K562 (cell line): ENCODE results near the gene SH3BGRL2. TPM values are rescaled to one million over a fixed set of nuclear protein-coding genes. Genes with fewer than 3 reads are reported as not detected.

Experiments
- ATAC-seq: fragments of 200-7000 bp; cut with Tn5 transposase; 3 replicates; pipeline ENCODE4 v1.9.1; 2020; ENCODE audit warnings: moderate library complexity
- BruUV-seq: library from RNA; stranded (reverse); fragments of 400-500 nt; replicated peaks from 2 replicates; lab custom pipeline; 2021; lab: Mats Ljungman, UMichigan
- CTCF ChIA-PET: fragments of 300-600 bp; formaldehyde crosslinking; extraction: SDS; loops from one replicate; lab custom pipeline; 2021; ENCODE audit warnings: low intra/inter-chr PET ratio; lab: Yijun Ruan, JAX
- POLR2A ChIA-PET: fragments of 300-600, 350-650 bp; sonication (Branson Sonifier 250); formaldehyde crosslinking; extraction: SDS; loops from one replicate; lab custom pipeline; 2021; ENCODE audit warnings: antibody characterized with exemption, inconsistent platforms; lab: Yijun Ruan, JAX
- DNase-seq, 4 experiments: peaks; one replicate each; pipeline versions ENCODE4 v3.0.0 to v3.0.0-alpha.2; 2011 to 2018; ENCODE audit warnings: low spot score in 3 of 4, mixed read lengths in 3 of 4; ENCODE audit errors: extremely low read depth in 1 of 4
- FAIRE-seq: peaks from 2 replicates; lab custom pipeline; 2011; peaks lifted over from hg19 to GRCh38; lab: Jason Lieb, UNC
- H2AFZ ChIP-seq: 2 replicates; pipeline ENCODE4 v1.6.0; 2011; ENCODE audit warnings: low read depth, low read length, control low read depth, inconsistent platforms
- H3K27ac ChIP-seq: fragments of 200-600 bp; 3 replicates; pipeline ENCODE4 v1.8.0; 2011; ENCODE audit warnings: low read depth, mild to moderate bottlenecking, control low read depth, inconsistent platforms, low read length, moderate library complexity, mixed read lengths; ENCODE audit errors: extremely low read depth
- H3K27me3 ChIP-seq, 2 experiments: fragments of 300-600 bp in 1 of 2; 2 replicates in 1 of 2; 3 replicates in 1 of 2; pipeline versions ENCODE4 v1.6.0 to v1.8.0; 2011; ENCODE audit warnings: inconsistent platforms in 2 of 2, low read length in 2 of 2, mild to moderate bottlenecking in 1 of 2, mixed read lengths in 1 of 2, moderate library complexity in 1 of 2; ENCODE audit not compliant: control insufficient read depth in 2 of 2, insufficient read depth in 2 of 2
- H3K36me3 ChIP-seq: fragments of 300-600 bp; 3 replicates; pipeline ENCODE4 v1.8.0; 2011; ENCODE audit warnings: mild to moderate bottlenecking, low read length, inconsistent platforms; ENCODE audit not compliant: control insufficient read depth, insufficient read depth
- H3K4me1 ChIP-seq, 2 experiments: fragments of 200-600 bp in 1 of 2; replicated peaks in 1 of 2; 2 replicates in 1 of 2; 3 replicates in 1 of 2; pipeline versions ENCODE4 v1.5.1 to v1.8.0; 2011; ENCODE audit warnings: inconsistent platforms in 2 of 2, low read length in 2 of 2, mild to moderate bottlenecking in 1 of 2, mixed read lengths in 1 of 2, moderate library complexity in 1 of 2; ENCODE audit not compliant: control insufficient read depth in 2 of 2, insufficient read depth in 2 of 2
- H3K4me2 ChIP-seq: 2 replicates; pipeline ENCODE4 v1.6.1; 2011; ENCODE audit warnings: low read length, control low read depth, inconsistent platforms, mixed read lengths; ENCODE audit not compliant: insufficient read depth
- H3K4me3 ChIP-seq: fragments of 200-600 bp; sonication (generic), shearing (Covaris generic); 2 replicates; pipeline ENCODE4 v1.5.1; 2016; ENCODE audit warnings: control low read depth, inconsistent platforms
- H3K79me2 ChIP-seq: fragments of 200-600 bp; 3 replicates; pipeline ENCODE4 v1.8.0; 2011; ENCODE audit warnings: low read length, inconsistent platforms; ENCODE audit not compliant: control insufficient read depth, insufficient read depth
- H3K9ac ChIP-seq, 2 experiments: 2 replicates each; pipeline versions ENCODE4 v1.6.0 to v1.6.1; 2011; ENCODE audit warnings: low read depth in 2 of 2, low read length in 2 of 2, control low read depth in 1 of 2, inconsistent platforms in 1 of 2, mild to moderate bottlenecking in 1 of 2, mixed read lengths in 1 of 2; ENCODE audit not compliant: insufficient read depth in 1 of 2
- H3K9me1 ChIP-seq: one replicate; pipeline ENCODE4 v1.6.0; 2011; ENCODE audit warnings: inconsistent platforms, mild to moderate bottlenecking, low read length, moderate library complexity; ENCODE audit not compliant: control insufficient read depth, insufficient read depth
- H3K9me3 ChIP-seq: replicated peaks from 2 replicates; pipeline ENCODE4 v1.5.1; 2011; ENCODE audit warnings: low read depth, low read length, inconsistent platforms; ENCODE audit not compliant: control insufficient read depth, insufficient read depth
- H4K20me1 ChIP-seq: replicated peaks from 2 replicates; pipeline ENCODE4 v1.6.1; 2011; ENCODE audit warnings: low read length, inconsistent platforms, mixed read lengths; ENCODE audit not compliant: control insufficient read depth, insufficient read depth
- C11orf30 ChIP-seq: fragments of 450-650 bp; IDR thresholded peaks from 2 replicates; pipeline ENCODE4 v1.6.1; 2016; ENCODE audit warnings: low read depth, mild to moderate bottlenecking
- KDM5B ChIP-seq: fragments of 200-600 bp; sonication (generic); IDR thresholded peaks from 2 replicates; pipeline ENCODE4 v1.6.1; 2012; ENCODE audit warnings: low read depth, mild to moderate bottlenecking, moderate library complexity, low read length, control low read depth, inconsistent platforms; ENCODE audit not compliant: insufficient replicate concordance
- MAFF ChIP-seq: IDR thresholded peaks from 2 replicates; pipeline ENCODE4 v1.6.1; 2012; ENCODE audit warnings: low read length, improper control_type of control experiment
- MAFG ChIP-seq: fragments of 450-650 bp; conservative IDR thresholded peaks from 2 replicates; pipeline ENCODE4 v1.6.1; 2016; ENCODE audit warnings: missing genetic modification characterization, missing compliant biosample characterization
- MAFK ChIP-seq: IDR thresholded peaks from 2 replicates; pipeline ENCODE4 v1.6.1; 2011; ENCODE audit warnings: low read length, improper control_type of control experiment
- MXD1 ChIP-seq: fragments of 250-450 bp; sonication (Bioruptor Pico); IDR thresholded peaks from 2 replicates; pipeline ENCODE4 v1.8.0; 2021; ENCODE audit warnings: borderline replicate concordance, mild to moderate bottlenecking, moderate library complexity; ENCODE audit not compliant: poor library complexity, severe bottlenecking
- PPARD ChIP-seq: fragments of 250-450 bp; sonication (Bioruptor Pico); IDR thresholded peaks from 2 replicates; pipeline ENCODE4 v1.8.0; 2022; ENCODE audit warnings: inconsistent platforms, mild to moderate bottlenecking, moderate library complexity
- SMARCB1 ChIP-seq: IDR thresholded peaks from 2 replicates; pipeline ENCODE4 v1.6.1; 2011; ENCODE audit warnings: improper control_type of control experiment, low read depth; ENCODE audit not compliant: insufficient read length
- SNRNP70 ChIP-seq: fragments of 200-400 bp; formaldehyde crosslinking; optimal IDR thresholded peaks from 2 replicates; pipeline ENCODE3; 2017; ENCODE audit warnings: low read depth, low read length
- ZNF174 ChIP-seq: fragments of 250-450 bp; sonication (Bioruptor Pico); IDR thresholded peaks from 2 replicates; pipeline ENCODE4 v1.4.0; 2020; ENCODE audit warnings: mild to moderate bottlenecking
- ZNF316 ChIP-seq: fragments of 450-650 bp; IDR thresholded peaks from 2 replicates; pipeline ENCODE4 v1.6.1; 2016
- WGBS: fragments of 100-300 bp; shearing (Covaris generic); methylation state at CpG from one replicate; pipeline ENCODE4 v1.1.6; 2016; ENCODE audit warnings: low coverage, mixed read lengths; ENCODE audit not compliant: insufficient coverage; ENCODE audit errors: missing lambda C conversion rate; 5-methylcytosine and 5-hydroxymethylcytosine counted together
- in situ Hi-C: fragments of 300-500 bp; cut with MboI; formaldehyde crosslinking; loops from 4 replicates; pipeline ENCODE4 v1.15.0; 2018; ENCODE audit warnings: inconsistent platforms, mixed read lengths
- intact Hi-C: fragments of 100-400 bp; cut with micrococcal nuclease; formaldehyde crosslinking; loops from 2 replicates; pipeline ENCODE4 v1.14.2; 2022
- polyA plus RNA-seq, 8 experiments: library from polyadenylated mRNA; depleted of rRNA in 4 of 8; stranded (reverse) in 5 of 8; unstranded in 3 of 8; fragments of >200 nt; fragmentation: Nextera tagmentation in 2 of 8; fragmentation: Illumina TruSeq in 1 of 8; extraction: Ambion mirVana in 2 of 8; extraction: Trizol in 1 of 8; gene quantifications; 2 replicates each; pipeline versions ENCODE4 v1.2.1 to v1.2.3, GENCODE V29; 2011 to 2014; ENCODE audit warnings: inconsistent platforms in 1 of 8, missing spikeins in 1 of 8
- total RNA-seq, 7 experiments: library from RNA; depleted of rRNA in 6 of 7; stranded (reverse); fragments of >200 nt in 6 of 7; fragmentation: Illumina TruSeq in 2 of 7; extraction: Trizol in 2 of 7; gene quantifications; 2 replicates each; pipeline versions ENCODE4 v1.2.1 to v1.2.3, GENCODE V29; 2011 to 2021; ENCODE audit warnings: low replicate concordance in 1 of 7

Gene SH3BGRL2
- total and polyA plus RNA-seq, 9 of the 15 experiments (the other 6 are each of a cell fraction or from before 2014, with no cell fraction given) = 4.4 to 12.1 (median 7.3) TPM

GRCh38 chr6:79702691-79703090 is 71.6 kb downstream of the SH3BGRL2 start:
- Histone ChIP-seq H2AFZ (no peak overlapping the region), H3K27ac (no peak overlapping the region), H3K4me2 (no peak overlapping the region), H3K4me3 (no peak overlapping the region), H3K36me3 (0 out of 3 replicates have a peak, but pooled peaks cover 3% of the 10 kb centered on the region), H3K27me3 (no peaks in the 10 kb centered on the region), H3K79me2 (no peaks in the 10 kb centered on the region), H3K9ac (no peak overlapping the region), H3K9me1 (no peaks in the 10 kb centered on the region), H3K9me3 (no peaks in the 10 kb centered on the region), H4K20me1 (no peaks in the 10 kb centered on the region), H3K4me1 (no peaks in the 10 kb centered on the region)
- DNase-seq (no peak), FAIRE-seq (no peak), ATAC-seq (no peak)
- intact Hi-C loops = no loop called here
- TF ChIP-seq SMARCB1 (no peak), KDM5B (no peak), PPARD (CRISPR knock-in tag) (no peak)
- WGBS = 48% methylated on average over 5 of the region's 5 CpGs
- in situ Hi-C loops = no loop called here
- ChIA-PET POLR2A (interaction anchor here (0.6 to 0.7 kb wide), 2 partner anchors 9 to 1234 kb away, joined by 3 read pairs; no protein-coding TSS in a partner anchor), CTCF (no interaction called here)
- no TSS peak for BruUV-seq

- in situ Hi-C loops (no loop called here), intact Hi-C loops (no loop called here)
- Histone ChIP-seq H4K20me1 (no peaks in the 10 kb centered on the region), H3K27ac (no peak overlapping the region), H3K9ac (no peak overlapping the region), H3K4me2 (no peak overlapping the region), H2AFZ (no peak overlapping the region), H3K4me3 (no peak overlapping the region), H3K36me3 (0 out of 3 replicates have a peak, but pooled peaks cover 3% of the 10 kb centered on the region), H3K4me1 (no peaks in the 10 kb centered on the region), H3K9me1 (no peaks in the 10 kb centered on the region), H3K27me3 (no peaks in the 10 kb centered on the region), H3K79me2 (no peaks in the 10 kb centered on the region), H3K9me3 (no peaks in the 10 kb centered on the region)
- CTCF ChIA-PET = no interaction called here
- no TSS peak for BruUV-seq
- TF ChIP-seq MAFK (peak; percentile 35; the same call in 1 of the 2 replicates), ZNF174 (no peak), ZNF316 (peak; percentile 70), C11orf30 (peak; percentile 41; the same call in 1 of the 2 replicates), MXD1 (CRISPR knock-in tag) (no peak), SNRNP70 (no peak), MAFG (tag) (peak; percentile 41), MAFF (peak; percentile 53)
- 37% methylated on average over 2 of the region's 2 CpGs for WGBS
- DNase-seq (no peak), FAIRE-seq (no peak), ATAC-seq (no peak)
- POLR2A ChIA-PET = interaction anchor here (1.2 kb wide), 1 partner anchor 17 kb away, joined by 4 read pairs; no protein-coding TSS in a partner anchor
These were observed 73.1 kb downstream of the SH3BGRL2 start for GRCh38 chr6:79704200-79704599.
